GM12878 (cell line): ENCODE measurements around the gene GNAO1.
A peak's percentile ranks its signal among the peaks of the same experiment; 100 is the strongest.

Experiments
- CTCF ChIP-seq, 3 experiments: IDR thresholded peaks in 2 of 3; conservative IDR thresholded peaks in 1 of 3; 2 replicates each; pipeline ENCODE4 v1.5.1; 2011; ENCODE audit warnings: low read depth in 3 of 3, low read length in 3 of 3, mild to moderate bottlenecking in 3 of 3, control low read depth in 2 of 3, moderate library complexity in 2 of 3, inconsistent platforms in 1 of 3, mixed read lengths in 1 of 3; ENCODE audit not compliant: control insufficient read depth in 2 of 3, insufficient read depth in 1 of 3; ENCODE audit errors: extremely low read depth in 1 of 3
- RAD21 ChIP-seq: IDR thresholded peaks from 2 replicates; pipeline ENCODE4 v1.6.1; 2011; ENCODE audit warnings: mild to moderate bottlenecking, low read depth, low read length, moderate library complexity; ENCODE audit not compliant: insufficient read depth
- USF1 ChIP-seq: IDR thresholded peaks from 2 replicates; pipeline ENCODE4 v1.6.1; 2011; ENCODE audit warnings: borderline replicate concordance, low read depth, mild to moderate bottlenecking, moderate library complexity, mixed read lengths, low read length; ENCODE audit not compliant: insufficient read depth; ENCODE audit errors: extremely low read length

DNA sequence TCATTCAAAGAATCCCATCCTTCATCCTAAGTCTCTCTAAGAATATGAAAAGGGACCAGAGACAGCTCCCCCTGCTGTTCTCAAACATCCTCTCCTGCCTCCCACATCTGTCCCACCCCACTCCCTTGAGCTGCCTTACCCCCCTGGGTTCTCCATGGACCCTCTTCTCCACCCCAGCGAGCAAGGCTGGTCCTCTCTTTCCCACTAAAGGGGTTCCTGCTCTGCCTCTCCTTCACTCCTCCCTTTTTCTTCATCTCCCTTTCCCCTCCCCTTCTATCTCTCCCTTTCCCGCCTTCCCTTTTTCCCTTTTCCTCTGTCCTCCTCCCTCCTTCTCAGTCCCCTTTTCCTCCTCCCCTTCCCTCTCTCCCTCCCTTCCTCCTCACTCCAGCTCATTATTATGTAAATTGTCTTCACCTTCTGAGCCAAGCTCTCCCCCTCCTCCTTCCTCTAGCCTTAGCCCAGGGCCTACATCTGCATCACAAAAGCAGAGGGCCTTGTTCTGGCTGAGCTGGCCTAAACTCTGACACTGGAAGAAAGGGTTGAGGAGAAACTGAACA, 90.0 kb downstream of the GNAO1 start:
- TF ChIP-seq CTCF (IDR thresholded peaks at IDR 0.05 in 2 of 3, conservative IDR thresholded peaks at IDR 0.05 in 1 of 3; ENCODE audit: control insufficient read depth in 2 of 3, extremely low read depth in 1 of 3, insufficient read depth in 1 of 3, low read depth in 3 of 3, low read length in 3 of 3) (peak; percentile 20 to 44 (median 28); a peak in 2 of 6 replicates), USF1 (no peak), RAD21 (no peak)
